NOMO-1 treated with DMSO at 0.1 percent for 48 hours (cell line): ENCODE measurements around the gene FNBP1.

Source experiments
- DNase-seq: peaks from one replicate; lab custom pipeline; 2025; ENCODE audit not compliant: unreplicated experiment; lab: John Stamatoyannopoulos, UW

Gene FNBP1

GRCh38 chr9:129863059-129863690, 179.8 kb downstream of the FNBP1 start:
- peak; percentile 91 for DNase-seq

GRCh38 chr9:129861447-129861827, 181.6 kb downstream of the FNBP1 start:
- DNase-seq: no peak

- DNase-seq: no peak
These were observed 182.1 kb downstream of the FNBP1 start for GRCh38 chr9:129860653-129861446.

- DNase-seq: no peak
These were observed 184.6 kb downstream of the FNBP1 start for GRCh38 chr9:129858167-129858962.

GRCh38 chr9:129857207-129857606, 185.8 kb downstream of the FNBP1 start:
- DNase-seq: no peak

- DNase-seq: no peak
These were observed 188.3 kb downstream of the FNBP1 start for GRCh38 chr9:129854588-129855110.

GRCh38 chr9:129853614-129854013, 189.4 kb downstream of the FNBP1 start:
- DNase-seq: no peak

GRCh38 chr9:129852579-129852978, 190.4 kb downstream of the FNBP1 start:
- no peak for DNase-seq

- no peak for DNase-seq
These were observed 191.2 kb downstream of the FNBP1 start for GRCh38 chr9:129851821-129852220.

GRCh38 chr9:129850821-129851550, 192.0 kb downstream of the FNBP1 start:
- no peak for DNase-seq

GRCh38 chr9:129849901-129850300, 193.1 kb downstream of the FNBP1 start:
- DNase-seq: no peak

GRCh38 chr9:129848712-129849441, 194.1 kb downstream of the FNBP1 start:
- no peak for DNase-seq

- DNase-seq: no peak
These were observed 197.6 kb downstream of the FNBP1 start for GRCh38 chr9:129845373-129845772.

- DNase-seq: no peak
These were observed 201.9 kb downstream of the FNBP1 start for GRCh38 chr9:129841071-129841470.

GRCh38 chr9:129840034-129840433, 203.0 kb downstream of the FNBP1 start:
- no peak for DNase-seq

GRCh38 chr9:129839324-129840023, 203.5 kb downstream of the FNBP1 start:
- DNase-seq: no peak

- peak; percentile 63 for DNase-seq
These were observed 204.2 kb downstream of the FNBP1 start for GRCh38 chr9:129838707-129839259.
